Measurements from ENCODE around the gene CCDC157.

CCDC157 gene

DNA sequence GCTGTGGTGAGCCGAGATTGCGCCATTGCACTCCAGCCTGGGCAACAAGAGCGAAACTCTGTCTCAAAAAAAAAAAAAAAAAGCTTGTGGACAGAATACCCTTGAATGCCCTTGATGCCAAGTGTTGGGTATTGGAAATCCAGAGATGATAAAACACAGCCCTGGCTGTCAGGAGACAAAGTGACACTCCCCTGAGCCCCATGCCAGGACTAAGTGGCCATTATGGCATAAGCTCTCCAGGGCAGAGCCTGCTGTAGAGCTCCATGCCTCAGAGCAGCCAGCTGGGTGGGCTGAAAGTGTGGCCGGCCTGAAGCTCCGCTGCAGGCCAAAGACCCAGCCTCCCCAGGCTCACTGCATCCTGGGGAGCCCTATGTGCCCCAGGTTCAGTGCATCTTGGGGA, 25.5 kb downstream of the CCDC157 start (continued):
- TF ChIP-seq, protein P1, sequence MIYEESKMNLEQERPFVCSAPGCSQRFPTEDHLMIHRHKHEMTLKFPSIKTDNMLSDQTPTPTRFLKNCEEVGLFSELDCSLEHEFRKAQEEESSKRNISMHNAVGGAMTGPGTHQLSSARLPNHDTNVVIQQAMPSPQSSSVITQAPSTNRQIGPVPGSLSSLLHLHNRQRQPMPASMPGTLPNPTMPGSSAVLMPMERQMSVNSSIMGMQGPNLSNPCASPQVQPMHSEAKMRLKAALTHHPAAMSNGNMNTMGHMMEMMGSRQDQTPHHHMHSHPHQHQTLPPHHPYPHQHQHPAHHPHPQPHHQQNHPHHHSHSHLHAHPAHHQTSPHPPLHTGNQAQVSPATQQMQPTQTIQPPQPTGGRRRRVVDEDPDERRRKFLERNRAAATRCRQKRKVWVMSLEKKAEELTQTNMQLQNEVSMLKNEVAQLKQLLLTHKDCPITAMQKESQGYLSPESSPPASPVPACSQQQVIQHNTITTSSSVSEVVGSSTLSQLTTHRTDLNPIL (CRISPR knock-in tag; IDR thresholded peaks at IDR 0.05; ENCODE audit: low read depth), result no peak
- TF ChIP-seq GLIS3 (CRISPR knock-in tag; IDR thresholded peaks at IDR 0.05), result no peak

DNA sequence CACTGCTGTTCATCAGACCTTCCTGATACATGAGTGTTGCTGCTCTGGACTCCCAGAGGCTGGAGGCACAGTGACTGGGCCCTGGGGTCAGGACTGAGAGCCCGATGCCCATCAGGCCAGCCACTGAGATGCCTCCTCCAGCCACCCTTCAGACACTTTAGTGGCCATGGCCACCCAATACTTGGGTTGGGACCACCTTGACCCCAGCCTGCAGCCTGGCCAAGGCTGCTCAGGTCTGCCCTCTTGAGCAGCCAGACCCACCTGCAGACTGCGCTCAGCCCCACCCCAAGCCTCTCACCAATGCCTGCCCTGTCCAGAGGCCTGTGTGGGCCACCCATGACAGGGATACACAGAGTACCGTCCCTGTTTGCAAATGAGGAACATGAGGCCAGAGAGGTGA, 26.3 kb downstream of the CCDC157 start:
- ATAC-seq, result no peak
- TF ChIP-seq ZNF70 (CRISPR knock-in tag; IDR thresholded peaks at IDR 0.05), result no peak
- TF ChIP-seq BACH2 (CRISPR knock-in tag; IDR thresholded peaks at IDR 0.05; ENCODE audit: borderline replicate concordance), result no peak
- TF ChIP-seq TCF4 (CRISPR knock-in tag; IDR thresholded peaks at IDR 0.05; ENCODE audit: borderline replicate concordance), result no peak
- no peak for TF ChIP-seq ZNF8 (CRISPR knock-in tag; IDR thresholded peaks at IDR 0.05)
- TF ChIP-seq, protein P2, sequence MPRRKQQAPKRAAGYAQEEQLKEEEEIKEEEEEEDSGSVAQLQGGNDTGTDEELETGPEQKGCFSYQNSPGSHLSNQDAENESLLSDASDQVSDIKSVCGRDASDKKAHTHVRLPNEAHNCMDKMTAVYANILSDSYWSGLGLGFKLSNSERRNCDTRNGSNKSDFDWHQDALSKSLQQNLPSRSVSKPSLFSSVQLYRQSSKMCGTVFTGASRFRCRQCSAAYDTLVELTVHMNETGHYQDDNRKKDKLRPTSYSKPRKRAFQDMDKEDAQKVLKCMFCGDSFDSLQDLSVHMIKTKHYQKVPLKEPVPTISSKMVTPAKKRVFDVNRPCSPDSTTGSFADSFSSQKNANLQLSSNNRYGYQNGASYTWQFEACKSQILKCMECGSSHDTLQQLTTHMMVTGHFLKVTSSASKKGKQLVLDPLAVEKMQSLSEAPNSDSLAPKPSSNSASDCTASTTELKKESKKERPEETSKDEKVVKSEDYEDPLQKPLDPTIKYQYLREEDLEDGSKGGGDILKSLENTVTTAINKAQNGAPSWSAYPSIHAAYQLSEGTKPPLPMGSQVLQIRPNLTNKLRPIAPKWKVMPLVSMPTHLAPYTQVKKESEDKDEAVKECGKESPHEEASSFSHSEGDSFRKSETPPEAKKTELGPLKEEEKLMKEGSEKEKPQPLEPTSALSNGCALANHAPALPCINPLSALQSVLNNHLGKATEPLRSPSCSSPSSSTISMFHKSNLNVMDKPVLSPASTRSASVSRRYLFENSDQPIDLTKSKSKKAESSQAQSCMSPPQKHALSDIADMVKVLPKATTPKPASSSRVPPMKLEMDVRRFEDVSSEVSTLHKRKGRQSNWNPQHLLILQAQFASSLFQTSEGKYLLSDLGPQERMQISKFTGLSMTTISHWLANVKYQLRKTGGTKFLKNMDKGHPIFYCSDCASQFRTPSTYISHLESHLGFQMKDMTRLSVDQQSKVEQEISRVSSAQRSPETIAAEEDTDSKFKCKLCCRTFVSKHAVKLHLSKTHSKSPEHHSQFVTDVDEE (CRISPR knock-in tag; IDR thresholded peaks at IDR 0.05), result no peak
- TF ChIP-seq PPARA (CRISPR knock-in tag; IDR thresholded peaks at IDR 0.05; ENCODE audit: borderline replicate concordance), result no peak

DNA sequence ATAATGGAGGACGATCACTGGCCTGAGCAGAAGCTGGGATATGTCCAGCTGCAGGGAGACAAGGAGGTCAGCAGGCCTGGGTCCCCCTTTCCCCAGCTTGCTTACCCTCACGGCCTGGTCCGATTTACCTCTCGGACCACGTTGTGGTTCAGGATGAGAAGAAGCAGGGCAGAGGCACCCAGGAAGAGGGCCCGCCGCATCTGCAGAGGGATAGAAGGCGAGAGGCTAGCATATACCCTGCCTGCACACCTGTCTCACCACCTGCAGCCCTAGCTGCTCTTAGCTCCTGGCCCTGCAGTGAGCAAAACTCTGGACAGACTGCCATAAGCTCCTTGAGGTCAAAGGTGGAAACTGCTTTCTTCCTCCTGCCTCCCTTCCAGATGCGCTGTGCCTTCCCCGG, 29.1 kb downstream of the CCDC157 start:
- no peak for ATAC-seq
- TF ChIP-seq RARB (CRISPR knock-in tag; IDR thresholded peaks at IDR 0.05), result no peak
- TF ChIP-seq ZNF8 (CRISPR knock-in tag; IDR thresholded peaks at IDR 0.05), result no peak
- no peak for TF ChIP-seq CSDC2 (CRISPR knock-in tag; IDR thresholded peaks at IDR 0.05)
- TF ChIP-seq TOX (CRISPR knock-in tag; IDR thresholded peaks at IDR 0.05; ENCODE audit: borderline replicate concordance), result no peak
- no peak for TF ChIP-seq ESRRG (CRISPR knock-in tag; IDR thresholded peaks at IDR 0.05)
- no peak for TF ChIP-seq GLIS3 (CRISPR knock-in tag; IDR thresholded peaks at IDR 0.05)
- no peak for TF ChIP-seq TCF4 (CRISPR knock-in tag; IDR thresholded peaks at IDR 0.05; ENCODE audit: borderline replicate concordance)
- no peak for TF ChIP-seq ZC3H10 (CRISPR knock-in tag; IDR thresholded peaks at IDR 0.05)
- TF ChIP-seq ZNF70 (CRISPR knock-in tag; IDR thresholded peaks at IDR 0.05), result no peak
- TF ChIP-seq ZNF565 (CRISPR knock-in tag; conservative IDR thresholded peaks at IDR 0.05; ENCODE audit: low read depth), result no peak
- no peak for TF ChIP-seq ARNTL (CRISPR knock-in tag; IDR thresholded peaks at IDR 0.05; ENCODE audit: borderline replicate concordance, low read depth)
- TF ChIP-seq, protein P1 (CRISPR knock-in tag; IDR thresholded peaks at IDR 0.05; ENCODE audit: low read depth), result no peak
- TF ChIP-seq, protein P2 (CRISPR knock-in tag; IDR thresholded peaks at IDR 0.05), result no peak
- TF ChIP-seq ISL1 (CRISPR knock-in tag; IDR thresholded peaks at IDR 0.05), result no peak
- no peak for TF ChIP-seq PPARA (CRISPR knock-in tag; IDR thresholded peaks at IDR 0.05; ENCODE audit: borderline replicate concordance)

DNA sequence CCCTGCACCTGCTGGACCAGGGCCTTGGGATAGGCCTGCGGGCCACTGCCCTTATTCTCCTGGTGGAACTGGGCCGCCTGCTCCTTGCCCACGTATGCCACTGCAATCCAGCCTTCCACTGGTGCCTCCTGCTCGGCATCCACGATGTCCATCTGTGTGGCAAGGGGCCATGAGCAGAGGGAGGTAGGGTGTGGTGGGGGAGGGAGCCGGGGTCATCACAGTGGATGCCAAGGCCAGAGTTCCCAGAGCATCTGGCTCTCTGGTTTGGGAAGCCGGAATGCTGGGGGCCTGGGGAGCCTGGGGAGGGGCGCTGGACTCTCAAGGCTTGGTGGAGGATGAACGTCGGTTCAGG, 29.8 kb downstream of the CCDC157 start:
- no peak for TF ChIP-seq ZFP30 (CRISPR knock-in tag; IDR thresholded peaks at IDR 0.05)
- no peak for TF ChIP-seq ZNF70 (CRISPR knock-in tag; IDR thresholded peaks at IDR 0.05)
- TF ChIP-seq BACH2 (CRISPR knock-in tag; IDR thresholded peaks at IDR 0.05; ENCODE audit: borderline replicate concordance), result no peak
- no peak; the same call in 2 of the 3 replicates for ATAC-seq

Data from SK-N-SH treated with all-trans-retinoic acid at 6 μM for 48 hours (cell line).